Mesenchymal stem cell (in vitro differentiated cells and primary cell): Measurements from ENCODE around the gene FRY.
A peak's percentile ranks its signal among the peaks of the same experiment; 100 is the strongest.

Experiments used
- DNase-seq: peaks from one replicate; pipeline ENCODE4 v3.0.0-alpha.2; 2013
- H2AFZ ChIP-seq: one replicate; pipeline ENCODE4 v1.6.1; 2013; ENCODE audit warnings: low read depth, mild to moderate bottlenecking, control low read depth, inconsistent platforms, low read length, moderate library complexity
- H2AK5ac ChIP-seq: 2 replicates; pipeline ENCODE4 v1.6.1; 2013; ENCODE audit warnings: low read length, moderate library complexity, mild to moderate bottlenecking, inconsistent platforms; ENCODE audit not compliant: severe bottlenecking
- H2BK120ac ChIP-seq: one replicate; pipeline ENCODE4 v1.6.1; 2013; ENCODE audit warnings: low read depth, mild to moderate bottlenecking, inconsistent platforms, low read length, moderate library complexity
- H2BK12ac ChIP-seq, 2 experiments: one replicate each; pipeline ENCODE4 v1.6.1; 2013; ENCODE audit warnings: inconsistent platforms in 2 of 2, low read length in 2 of 2, mild to moderate bottlenecking in 2 of 2, moderate library complexity in 2 of 2, control low read depth in 1 of 2
- H2BK15ac ChIP-seq: one replicate; pipeline ENCODE4 v1.6.1; 2013; ENCODE audit warnings: mild to moderate bottlenecking, low read depth, inconsistent platforms; ENCODE audit not compliant: poor library complexity, severe bottlenecking
- H2BK5ac ChIP-seq: 2 replicates; pipeline ENCODE4 v1.6.1; 2013; ENCODE audit warnings: low read depth, mild to moderate bottlenecking, low read length, control low read depth, inconsistent platforms; ENCODE audit not compliant: poor library complexity, severe bottlenecking
- H3K14ac ChIP-seq, 2 experiments: one replicate each; pipeline ENCODE4 v1.6.1; 2013; ENCODE audit warnings: inconsistent platforms in 2 of 2, low read length in 2 of 2, control low read depth in 1 of 2, mild to moderate bottlenecking in 1 of 2, moderate library complexity in 1 of 2
- H3K18ac ChIP-seq, 2 experiments: one replicate each; pipeline ENCODE4 v1.6.1; 2013; ENCODE audit warnings: inconsistent platforms in 2 of 2, low read length in 2 of 2, control low read depth in 1 of 2, low read depth in 1 of 2, mild to moderate bottlenecking in 1 of 2
- H3K23ac ChIP-seq, 2 experiments: one replicate each; pipeline ENCODE4 v1.6.1; 2013; ENCODE audit warnings: inconsistent platforms in 2 of 2, low read length in 2 of 2, mild to moderate bottlenecking in 2 of 2, moderate library complexity in 2 of 2, control low read depth in 1 of 2
- H3K27ac ChIP-seq: 2 replicates; pipeline ENCODE4 v1.5.1; 2013; ENCODE audit warnings: mild to moderate bottlenecking, moderate library complexity, low read length, control low read depth, inconsistent platforms; ENCODE audit not compliant: poor library complexity, severe bottlenecking
- H3K27me3 ChIP-seq, 2 experiments: 2 replicates each; pipeline versions ENCODE4 v1.6.1 to v1.7.0; 2013; ENCODE audit warnings: low read length in 2 of 2, mild to moderate bottlenecking in 2 of 2, moderate library complexity in 2 of 2, control low read depth in 1 of 2, inconsistent platforms in 1 of 2; ENCODE audit not compliant: control insufficient read depth in 1 of 2, insufficient read depth in 1 of 2
- H3K36me3 ChIP-seq, 2 experiments: 2 replicates each; pipeline versions ENCODE4 v1.6.1 to v1.7.0; 2013; ENCODE audit warnings: low read length in 2 of 2, control low read depth in 1 of 2, inconsistent platforms in 1 of 2, low read depth in 1 of 2, mild to moderate bottlenecking in 1 of 2; ENCODE audit not compliant: insufficient read depth in 2 of 2, control insufficient read depth in 1 of 2
- H3K4ac ChIP-seq, 2 experiments: one replicate each; pipeline ENCODE4 v1.6.1; 2013; ENCODE audit warnings: inconsistent platforms in 2 of 2, low read length in 2 of 2, mild to moderate bottlenecking in 2 of 2, moderate library complexity in 2 of 2, control low read depth in 1 of 2, low read depth in 1 of 2
- H3K4me1 ChIP-seq: 2 replicates; pipeline ENCODE4 v1.6.1; 2013; ENCODE audit warnings: low read depth, low read length, control low read depth; ENCODE audit not compliant: control insufficient read depth, insufficient read depth
- H3K4me2 ChIP-seq: 2 replicates; pipeline ENCODE4 v1.6.1; 2013; ENCODE audit warnings: low read length, mild to moderate bottlenecking, inconsistent platforms; ENCODE audit not compliant: poor library complexity, severe bottlenecking
- H3K4me3 ChIP-seq, 2 experiments: 2 replicates each; pipeline versions ENCODE4 v1.5.1 to v1.7.0; 2013; ENCODE audit warnings: low read length in 2 of 2, mild to moderate bottlenecking in 2 of 2, control low read depth in 1 of 2, low read depth in 1 of 2; ENCODE audit not compliant: insufficient read depth in 1 of 2
- H3K79me1 ChIP-seq: replicated peaks from 2 replicates; pipeline ENCODE4 v1.6.1; 2013; ENCODE audit warnings: mild to moderate bottlenecking, control low read depth, low read length, inconsistent platforms; ENCODE audit not compliant: poor library complexity, severe bottlenecking
- H3K9ac ChIP-seq: 2 replicates; pipeline ENCODE4 v1.7.0; 2013; ENCODE audit warnings: mild to moderate bottlenecking, low read length, moderate library complexity
- H3K9me3 ChIP-seq: 2 replicates; pipeline ENCODE4 v1.7.0; 2013; ENCODE audit warnings: mild to moderate bottlenecking, low read length; ENCODE audit not compliant: control insufficient read depth
- H4K8ac ChIP-seq: one replicate; pipeline ENCODE4 v1.6.1; 2013; ENCODE audit warnings: inconsistent platforms, mild to moderate bottlenecking, low read length, moderate library complexity
- H4K91ac ChIP-seq: one replicate; pipeline ENCODE4 v1.6.1; 2013; ENCODE audit warnings: mild to moderate bottlenecking, low read length, inconsistent platforms
- WGBS: methylation state at CpG from one replicate; pipeline ENCODE4 v1.1.7; 2013; ENCODE audit warnings: mixed read lengths; 5-methylcytosine and 5-hydroxymethylcytosine counted together

FRY gene

DNA sequence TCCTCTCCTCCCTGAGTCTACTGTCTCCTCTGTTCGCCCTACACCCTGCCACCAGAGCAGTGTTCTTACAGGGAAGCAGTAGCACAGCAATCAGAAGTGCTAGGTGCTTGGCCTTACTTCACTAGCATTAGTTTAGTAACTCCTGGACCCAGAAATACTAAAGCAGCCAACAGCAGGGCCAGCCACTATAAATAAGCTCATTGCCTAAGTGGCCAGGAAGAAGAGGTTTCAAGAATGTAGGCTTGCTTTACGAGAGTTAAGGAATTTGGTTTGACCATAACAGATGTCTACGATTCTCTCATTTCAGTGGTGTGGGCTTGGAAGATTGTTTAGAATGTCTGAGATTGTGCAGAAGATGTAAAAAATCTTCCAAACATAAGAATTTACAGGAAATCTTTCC, 180.2 kb downstream of the FRY start:
- Histone ChIP-seq H3K9me3 (no peaks in the 10 kb centered on the region), H2BK15ac (no peak overlapping the region), H3K18ac (peak overlapping the region; percentile 40 to 61), H3K27me3 (no peaks in the 10 kb centered on the region), H3K27ac (peak overlapping the region; percentile 71), H4K91ac (peak overlapping the region; percentile 8), H2BK5ac (no peak overlapping the region), H3K4me1 (peaks cover 8% of the 10 kb centered on the region), H3K14ac (no peak overlapping the region), H3K79me1 (no peaks in the 10 kb centered on the region), H3K4me3 (peak overlapping the region in 1 of 2 experiments; percentile 28), H3K9ac (peak overlapping the region; percentile 68), H3K4me2 (no peak overlapping the region), H2AK5ac (no peak overlapping the region), H4K8ac (peak overlapping the region; percentile 16), H2AFZ (no peak overlapping the region), H3K23ac (no peak overlapping the region), H3K36me3 (peaks cover 6% of the 10 kb centered on the region in 2 experiments), H2BK120ac (peak overlapping the region; percentile 8), H2BK12ac (peak overlapping the region; percentile 70 to 82), H3K4ac (peak overlapping the region in 1 of 2 experiments; percentile 57)
- peak; percentile 92 for DNase-seq
- 34% methylated on average over 2 of the region's 3 CpGs for WGBS

DNA sequence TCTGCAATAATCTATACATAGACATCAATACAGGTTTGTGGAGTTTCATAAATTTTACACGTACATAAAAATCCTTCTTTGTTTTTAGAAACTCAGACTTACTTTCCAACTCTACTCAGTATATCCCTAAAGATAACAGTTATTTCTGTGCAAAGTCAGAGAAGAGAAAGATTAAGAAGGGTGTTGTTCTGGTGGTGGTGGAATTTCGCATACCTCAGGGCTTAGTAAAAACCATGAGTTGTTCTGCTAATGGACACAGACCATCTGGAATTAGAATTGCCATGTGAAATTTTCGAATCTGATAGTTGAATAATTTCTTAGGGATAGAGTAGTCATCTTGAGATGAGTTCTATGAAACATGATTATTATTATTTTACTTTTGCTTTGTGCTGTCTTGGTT, 180.8 kb downstream of the FRY start:
- Histone ChIP-seq H4K8ac (no peak overlapping the region), H3K36me3 (peaks cover 6% of the 10 kb centered on the region in 2 experiments)
- WGBS, result 45% methylated on average over 2 of the region's 3 CpGs

DNA sequence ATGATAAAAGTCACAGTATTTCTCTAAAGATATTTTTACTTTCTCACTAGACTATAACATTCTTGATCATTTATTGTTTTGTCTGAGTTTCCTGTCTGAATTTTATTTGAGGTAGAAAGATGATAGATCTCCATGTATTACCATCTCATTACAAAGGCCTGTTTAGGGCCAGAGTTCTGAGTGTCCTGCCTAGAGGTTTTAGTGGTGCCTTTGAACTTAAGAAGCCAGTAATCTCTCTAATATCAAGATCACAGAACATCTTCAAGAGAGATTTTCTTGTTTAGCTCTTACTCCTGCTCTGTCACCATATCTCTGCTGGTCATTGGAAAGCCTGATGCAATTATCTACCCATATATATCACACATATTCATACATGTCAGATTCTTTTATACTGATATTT, 182.1 kb downstream of the FRY start:
- no peak overlapping the region for H3K23ac ChIP-seq
- H2AK5ac ChIP-seq, result no peak overlapping the region
- no peak overlapping the region for H3K18ac ChIP-seq
- no peak overlapping the region for H2BK120ac ChIP-seq
- no peak overlapping the region for H2AFZ ChIP-seq
- H2BK12ac ChIP-seq, result no peak overlapping the region
- H3K14ac ChIP-seq, result no peak overlapping the region
- H3K4me1 ChIP-seq, result peaks cover 8% of the 10 kb centered on the region
- no peak overlapping the region for H3K4me2 ChIP-seq
- no peaks in the 10 kb centered on the region for H3K79me1 ChIP-seq
- H3K4me3 ChIP-seq, result no peak overlapping the region
- H3K36me3 ChIP-seq, result peaks cover 3 to 6% of the 10 kb centered on the region in 2 experiments
- H3K9me3 ChIP-seq, result no peaks in the 10 kb centered on the region
- H3K4ac ChIP-seq, result no peak overlapping the region
- no peak overlapping the region for H3K27ac ChIP-seq
- DNase-seq, result no peak
- no peak overlapping the region for H4K91ac ChIP-seq
- no peak overlapping the region for H2BK5ac ChIP-seq
- no peak overlapping the region for H4K8ac ChIP-seq
- H3K9ac ChIP-seq, result no peak overlapping the region
- H3K27me3 ChIP-seq, result no peaks in the 10 kb centered on the region
- no peak overlapping the region for H2BK15ac ChIP-seq

More for the DNA sequence above, 180.8 kb downstream of the FRY start:
- peak; percentile 77 for DNase-seq
- no peak overlapping the region for H2BK5ac ChIP-seq
- H2BK15ac ChIP-seq, result no peak overlapping the region
- H3K9ac ChIP-seq, result peak overlapping the region; percentile 68
- no peak overlapping the region for H3K4ac ChIP-seq
- H4K91ac ChIP-seq, result no peak overlapping the region
- H3K23ac ChIP-seq, result no peak overlapping the region
- H3K18ac ChIP-seq, result no peak overlapping the region
- no peaks in the 10 kb centered on the region for H3K9me3 ChIP-seq
- no peak overlapping the region for H2AK5ac ChIP-seq
- H2BK120ac ChIP-seq, result no peak overlapping the region
- H3K4me3 ChIP-seq, result peak overlapping the region in 1 of 2 experiments; percentile 28
- peak overlapping the region; percentile 71 for H3K27ac ChIP-seq
- peaks cover 8% of the 10 kb centered on the region for H3K4me1 ChIP-seq
- no peak overlapping the region for H3K14ac ChIP-seq
- no peaks in the 10 kb centered on the region for H3K27me3 ChIP-seq
- H2BK12ac ChIP-seq, result no peak overlapping the region
- H3K4me2 ChIP-seq, result no peak overlapping the region
- no peaks in the 10 kb centered on the region for H3K79me1 ChIP-seq
- H2AFZ ChIP-seq, result no peak overlapping the region

DNA sequence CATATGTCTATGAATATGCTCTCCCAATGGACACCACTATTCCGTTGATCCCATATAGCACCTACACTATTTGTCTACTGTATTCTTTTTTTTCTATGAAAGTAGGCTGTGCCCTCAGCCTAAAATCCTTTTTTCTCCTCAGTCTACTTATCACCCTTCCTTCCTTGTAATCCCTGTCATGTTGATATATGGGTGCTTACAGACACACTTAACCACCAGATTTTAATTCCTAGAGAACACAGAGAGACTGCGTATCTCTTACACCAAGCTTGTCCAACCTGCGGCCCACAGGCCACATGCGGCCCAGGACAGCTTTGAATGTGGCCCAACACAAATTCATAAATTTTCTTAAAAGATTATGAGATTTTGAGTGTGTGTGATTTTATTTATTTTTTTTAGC, 182.5 kb downstream of the FRY start:
- peaks cover 5% of the 10 kb centered on the region for H3K4me1 ChIP-seq
- no peak overlapping the region for H2AFZ ChIP-seq
- H2BK5ac ChIP-seq, result no peak overlapping the region
- no peak overlapping the region for H3K4me2 ChIP-seq
- H3K4me3 ChIP-seq, result no peak overlapping the region
- H2BK12ac ChIP-seq, result no peak overlapping the region
- H4K8ac ChIP-seq, result no peak overlapping the region
- H2BK15ac ChIP-seq, result no peak overlapping the region
- H3K23ac ChIP-seq, result no peak overlapping the region
- no peak overlapping the region for H3K9ac ChIP-seq
- WGBS, result 80% methylated on average over 4 of the region's 4 CpGs
- H3K18ac ChIP-seq, result no peak overlapping the region
- no peak for DNase-seq
- H2AK5ac ChIP-seq, result no peak overlapping the region
- no peak overlapping the region for H3K14ac ChIP-seq
- H2BK120ac ChIP-seq, result no peak overlapping the region
- no peak overlapping the region for H3K27ac ChIP-seq
- H4K91ac ChIP-seq, result no peak overlapping the region
- no peak overlapping the region for H3K4ac ChIP-seq
- no peaks in the 10 kb centered on the region for H3K27me3 ChIP-seq
- H3K36me3 ChIP-seq, result peaks cover 0 to 6% of the 10 kb centered on the region in 2 experiments
- no peaks in the 10 kb centered on the region for H3K79me1 ChIP-seq
- H3K9me3 ChIP-seq, result no peaks in the 10 kb centered on the region
